Fibroblast of villous mesenchyme (primary cell): ENCODE data around the gene RILP. TPM values are rescaled to one million over a fixed set of nuclear protein-coding genes. Genes with fewer than 3 reads are reported as not detected.

ENCODE experiments used
- DNase-seq: peaks from one replicate; pipeline ENCODE4 v3.0.0-alpha.2; 2010; ENCODE audit warnings: low read depth
- H3K4me3 ChIP-seq: 2 replicates; pipeline ENCODE4 v1.5.1; 2011; ENCODE audit warnings: low read depth, mild to moderate bottlenecking, low read length
- total RNA-seq: library from RNA; depleted of rRNA; stranded (reverse); fragments of >200 nt; gene quantifications from 2 replicates; pipeline ENCODE4 v1.2.3, GENCODE V29; 2012
- TF ChIP-seq, protein P1 (sequence below): IDR thresholded peaks from 2 replicates; pipeline ENCODE4 v1.5.1; 2012; ENCODE audit warnings: low read depth, mild to moderate bottlenecking, low read length; ENCODE audit not compliant: insufficient read depth

RILP gene
- total RNA-seq, 1 donor = 9.1 TPM

DNA sequence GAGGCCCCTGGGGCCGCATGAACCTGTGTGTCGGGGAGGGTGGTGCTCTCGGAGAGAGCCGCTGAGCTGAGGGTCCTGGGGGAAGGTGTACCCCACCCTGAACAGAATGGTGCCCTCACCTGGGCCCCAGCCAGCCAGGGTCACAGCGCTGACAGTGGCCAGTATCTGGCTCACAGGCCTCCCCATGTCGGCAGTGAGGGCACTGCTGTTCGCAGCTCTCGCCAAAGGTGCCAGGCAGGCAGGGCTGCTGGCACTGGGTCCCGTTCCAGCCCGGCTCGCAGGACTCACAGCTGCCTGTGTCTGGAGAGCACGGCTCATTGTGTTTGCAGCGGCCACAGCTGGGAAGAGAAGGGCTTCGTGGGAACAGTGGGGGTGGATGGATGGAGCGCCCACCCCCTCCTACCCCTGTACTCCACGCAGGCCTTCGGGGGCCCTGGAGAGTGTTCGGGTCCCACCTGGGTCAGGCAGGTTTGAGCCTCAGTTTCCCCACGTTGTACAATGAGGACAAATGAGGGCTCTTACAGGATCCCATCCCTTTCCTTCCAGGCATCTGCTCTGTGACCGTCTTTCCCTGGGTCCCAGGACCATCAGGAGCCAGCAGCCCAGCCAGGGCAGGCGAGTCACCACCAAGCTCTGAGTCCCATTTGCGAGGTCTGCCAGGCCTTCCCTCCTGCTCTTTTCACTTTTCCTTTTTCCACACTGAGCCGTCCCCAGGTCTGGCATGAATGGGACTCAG is 9.2 kb downstream of the RILP start:
- no peak for DNase-seq
- TF ChIP-seq, protein P1, sequence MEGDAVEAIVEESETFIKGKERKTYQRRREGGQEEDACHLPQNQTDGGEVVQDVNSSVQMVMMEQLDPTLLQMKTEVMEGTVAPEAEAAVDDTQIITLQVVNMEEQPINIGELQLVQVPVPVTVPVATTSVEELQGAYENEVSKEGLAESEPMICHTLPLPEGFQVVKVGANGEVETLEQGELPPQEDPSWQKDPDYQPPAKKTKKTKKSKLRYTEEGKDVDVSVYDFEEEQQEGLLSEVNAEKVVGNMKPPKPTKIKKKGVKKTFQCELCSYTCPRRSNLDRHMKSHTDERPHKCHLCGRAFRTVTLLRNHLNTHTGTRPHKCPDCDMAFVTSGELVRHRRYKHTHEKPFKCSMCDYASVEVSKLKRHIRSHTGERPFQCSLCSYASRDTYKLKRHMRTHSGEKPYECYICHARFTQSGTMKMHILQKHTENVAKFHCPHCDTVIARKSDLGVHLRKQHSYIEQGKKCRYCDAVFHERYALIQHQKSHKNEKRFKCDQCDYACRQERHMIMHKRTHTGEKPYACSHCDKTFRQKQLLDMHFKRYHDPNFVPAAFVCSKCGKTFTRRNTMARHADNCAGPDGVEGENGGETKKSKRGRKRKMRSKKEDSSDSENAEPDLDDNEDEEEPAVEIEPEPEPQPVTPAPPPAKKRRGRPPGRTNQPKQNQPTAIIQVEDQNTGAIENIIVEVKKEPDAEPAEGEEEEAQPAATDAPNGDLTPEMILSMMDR = no peak
- no peak overlapping the region for H3K4me3 ChIP-seq

DNA sequence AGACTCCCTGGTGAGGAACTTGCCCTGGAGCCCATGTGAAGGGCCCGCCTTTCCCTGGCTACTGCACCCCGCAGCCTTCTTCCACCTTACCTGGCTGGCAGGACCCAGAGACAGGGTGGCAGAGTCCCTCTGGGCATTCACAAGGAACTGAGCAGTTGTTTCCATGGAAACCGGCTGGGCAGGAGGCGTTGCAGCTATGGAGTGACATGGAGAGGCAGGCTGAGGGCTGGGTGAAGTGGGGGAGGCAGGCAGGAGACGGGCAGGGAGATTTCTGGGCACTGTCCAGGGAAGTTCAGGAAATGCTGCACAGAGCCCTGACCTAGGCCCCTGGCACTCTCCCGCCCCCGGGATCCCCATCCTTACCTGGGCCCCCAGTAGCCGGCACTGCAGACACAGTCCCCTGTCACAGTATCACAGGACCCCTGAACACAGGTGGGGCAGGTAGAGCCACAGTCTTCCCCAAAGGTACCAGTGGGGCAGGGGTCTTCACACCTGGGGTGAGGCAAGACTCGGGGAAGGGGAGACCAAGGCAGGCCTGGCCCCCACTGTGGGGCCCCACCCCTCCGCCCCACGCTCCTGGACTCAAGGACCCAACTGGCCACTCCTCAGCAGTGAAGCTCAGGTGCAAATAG is 10.0 kb downstream of the RILP start:
- TF ChIP-seq, protein P1 = no peak
- DNase-seq = no peak
- H3K4me3 ChIP-seq = no peak overlapping the region

DNA sequence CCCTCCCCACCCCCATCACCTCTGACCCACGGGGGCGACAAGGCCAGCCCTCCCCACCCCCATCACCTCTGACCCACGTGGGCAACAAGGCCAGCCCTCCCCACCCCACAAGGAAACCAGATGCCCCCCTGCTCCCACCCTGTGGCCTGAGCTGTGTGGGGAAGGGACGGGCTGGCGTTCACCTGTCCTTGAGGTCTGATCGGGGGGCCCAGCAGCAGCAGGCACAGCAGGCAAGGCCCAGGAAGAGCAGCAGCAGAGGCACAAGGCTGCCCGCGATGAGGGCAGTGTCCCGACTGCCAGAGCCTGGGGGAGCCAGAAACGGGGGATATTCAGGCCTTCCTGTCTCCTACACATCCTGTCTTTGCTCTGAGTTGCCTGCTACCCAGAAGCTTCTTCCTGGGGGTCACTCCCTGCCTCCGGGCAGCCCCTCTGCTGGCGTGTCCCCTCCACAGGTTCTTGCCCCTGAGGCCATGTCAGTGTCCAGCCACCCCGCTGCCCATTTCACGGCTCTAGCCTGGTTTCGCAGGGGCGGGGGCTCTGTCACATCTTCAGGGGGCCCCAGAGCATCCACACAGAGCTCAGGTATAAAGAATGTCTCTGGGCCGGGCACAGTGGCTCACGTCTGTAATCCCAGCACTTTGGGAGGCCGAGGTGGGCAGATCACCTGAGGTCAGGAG is 10.9 kb downstream of the RILP start:
- H3K4me3 ChIP-seq = no peak overlapping the region
- no peak for DNase-seq
- TF ChIP-seq, protein P1 = no peak

DNA sequence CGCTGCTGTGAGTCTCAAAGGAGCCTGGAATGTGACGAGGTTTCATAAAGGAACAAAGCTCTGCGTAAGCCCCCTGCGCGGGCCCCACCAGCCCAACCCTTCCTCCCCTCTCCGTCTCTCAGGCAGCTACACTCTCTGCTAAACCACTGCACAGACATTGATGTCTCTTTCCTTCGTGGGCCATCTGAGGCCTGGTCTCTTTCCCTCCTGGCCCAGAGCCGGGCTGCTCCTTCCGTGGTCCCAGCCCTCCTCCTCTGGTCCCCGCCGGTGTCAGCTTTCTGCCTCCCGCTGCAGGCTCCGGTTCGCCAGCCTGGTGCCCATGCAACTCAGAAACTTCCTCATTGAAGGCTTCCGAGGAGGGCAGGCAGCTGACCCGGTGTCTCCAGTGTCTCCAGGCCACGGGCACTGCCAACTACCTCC is 11.5 kb downstream of the RILP start:
- TF ChIP-seq, protein P1 = no peak
- no peak overlapping the region for H3K4me3 ChIP-seq
- no peak for DNase-seq

DNA sequence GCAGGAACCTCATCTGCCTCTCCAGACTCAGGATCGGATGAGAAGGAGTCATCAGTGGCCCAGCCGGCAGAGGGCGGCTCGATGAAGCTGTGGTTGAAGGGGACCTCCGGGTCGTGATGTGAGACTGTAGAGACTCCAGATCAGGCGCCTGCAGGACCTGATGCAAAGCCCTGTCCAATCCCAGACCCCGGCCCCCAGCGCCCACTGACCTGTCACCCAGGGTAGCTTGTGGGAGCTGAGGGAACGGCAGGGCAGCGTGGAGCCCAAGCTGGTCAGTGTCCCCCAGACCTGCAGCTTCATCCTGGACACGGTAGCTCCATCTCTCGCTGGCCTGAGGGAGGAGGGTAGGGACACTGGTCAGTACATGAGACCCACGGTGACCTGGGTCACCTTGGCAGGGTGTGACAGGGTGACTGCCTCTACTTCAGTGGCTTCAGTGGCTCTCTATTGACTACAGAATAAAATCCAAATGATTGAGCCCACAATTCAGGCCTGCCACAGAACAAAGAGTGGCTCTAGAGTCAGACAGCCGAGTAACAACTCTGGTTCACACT is 12.9 kb downstream of the RILP start:
- DNase-seq = no peak
- no peak overlapping the region for H3K4me3 ChIP-seq
- TF ChIP-seq, protein P1 = no peak

DNA sequence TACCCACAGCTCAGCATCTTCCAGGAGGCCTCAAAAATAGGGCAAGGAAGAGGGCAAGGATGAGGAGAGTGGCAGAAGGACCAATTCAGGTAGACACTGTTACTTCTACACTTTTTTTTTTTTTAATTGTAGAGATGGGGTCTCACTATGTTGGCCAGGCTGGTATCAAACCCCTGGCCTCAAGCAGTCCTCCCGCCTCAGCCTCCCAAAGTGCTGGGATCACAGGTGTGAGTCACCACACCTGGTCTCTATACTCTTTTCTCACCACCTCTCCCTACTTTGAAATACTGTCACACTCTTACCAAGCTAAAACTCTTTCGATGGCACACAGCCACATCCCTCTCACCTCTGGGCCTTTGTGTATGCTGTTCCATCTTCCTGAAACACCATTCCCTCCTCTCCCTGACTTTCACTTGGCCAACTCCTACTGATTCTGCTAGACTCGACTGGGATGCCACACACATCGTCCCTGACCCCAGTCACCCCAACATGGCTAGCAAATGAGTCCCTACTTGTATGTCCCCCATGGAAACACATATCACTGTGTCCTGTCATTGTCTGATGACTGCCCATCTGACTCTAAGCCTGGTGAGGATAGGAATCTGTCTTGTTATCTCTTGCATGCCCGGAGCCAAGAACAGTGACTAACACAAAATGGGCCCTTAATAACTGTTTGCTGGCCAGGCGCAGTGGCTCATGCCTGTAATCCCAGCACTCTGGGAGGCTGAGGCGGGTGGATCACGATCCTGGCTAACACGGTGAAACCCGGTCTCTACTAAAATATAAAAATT is 13.8 kb downstream of the RILP start:
- H3K4me3 ChIP-seq = no peak overlapping the region
- TF ChIP-seq, protein P1 = no peak
- DNase-seq = no peak
